Measurements from ENCODE around the gene PPP1R13B.

DNA sequence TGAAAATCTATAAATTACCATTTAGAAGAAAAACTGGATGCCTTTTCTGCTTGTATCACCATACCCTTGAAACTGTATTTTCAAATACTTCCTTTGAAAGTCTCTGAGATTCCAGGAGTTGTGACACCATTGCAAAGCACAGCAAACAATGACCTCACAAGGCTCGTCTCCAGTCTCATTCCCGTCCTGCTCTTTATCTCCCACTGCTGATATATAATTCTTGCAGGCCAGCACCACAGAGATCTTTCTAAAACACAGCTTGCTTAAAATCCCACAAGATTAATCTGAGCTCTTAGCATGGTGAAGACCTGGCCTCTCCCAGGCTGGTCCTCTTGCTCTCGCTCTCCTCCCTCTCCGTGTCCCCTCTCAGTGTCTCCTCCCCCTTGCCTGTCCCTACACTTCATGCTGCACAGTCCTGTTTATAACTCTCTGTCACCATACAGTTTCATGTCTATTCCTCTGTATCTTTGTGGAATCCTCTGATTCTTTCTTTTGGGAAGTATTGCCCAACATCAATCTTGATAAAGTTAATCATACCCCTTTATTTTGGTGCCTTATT, 80.0 kb downstream of the PPP1R13B start:
- TF ChIP-seq POLR2A (IDR thresholded peaks at IDR 0.05; ENCODE audit: extremely low read depth, insufficient read length) (no peak), CTCF (IDR thresholded peaks at IDR 0.05; ENCODE audit: low read depth, low read length) (no peak), MYC (IDR thresholded peaks at IDR 0.05; ENCODE audit: low read depth, low read length) (no peak)

All from NB4 (cell line).